GM23338 (cell line): ENCODE measurements around the gene DNAH10.

ENCODE experiments used
- EZH2 ChIP-seq: fragments of 200-600 bp; sonication (generic); IDR thresholded peaks from one replicate; pipeline ENCODE4 v1.8.0; 2017; ENCODE audit warnings: antibody characterized with exemption, mild to moderate bottlenecking, low read depth; ENCODE audit not compliant: unreplicated experiment
- EZH2phosphoT487 ChIP-seq: fragments of 200-600 bp; sonication (generic); IDR thresholded peaks from one replicate; pipeline ENCODE4 v1.8.1; 2018; ENCODE audit warnings: antibody characterized with exemption; ENCODE audit not compliant: unreplicated experiment
- POLR2AphosphoS5 ChIP-seq: IDR thresholded peaks from 2 replicates; pipeline ENCODE4 v1.6.1; 2016; ENCODE audit warnings: antibody characterized with exemption, low read depth
- REST ChIP-seq: IDR thresholded peaks from one replicate; pipeline ENCODE4 v1.6.1; 2018; ENCODE audit warnings: antibody characterized with exemption; ENCODE audit not compliant: unreplicated experiment
- TF ChIP-seq, protein P1 (sequence below), 2 experiments: fragments of 200-600 bp in 1 of 2; sonication (generic) in 1 of 2; conservative IDR thresholded peaks; 2 replicates each; pipeline versions ENCODE4 v1.5.1 to v1.6.1; 2016 to 2017; ENCODE audit warnings: antibody characterized with exemption in 2 of 2, low read depth in 2 of 2, mild to moderate bottlenecking in 2 of 2, moderate library complexity in 1 of 2

GRCh38 chr12:123843912-123844748, 82.0 kb downstream of the DNAH10 start:
- TF ChIP-seq EZH2 (no peak), EZH2phosphoT487 (no peak), POLR2AphosphoS5 (no peak), REST (no peak)
- TF ChIP-seq, protein P1, sequence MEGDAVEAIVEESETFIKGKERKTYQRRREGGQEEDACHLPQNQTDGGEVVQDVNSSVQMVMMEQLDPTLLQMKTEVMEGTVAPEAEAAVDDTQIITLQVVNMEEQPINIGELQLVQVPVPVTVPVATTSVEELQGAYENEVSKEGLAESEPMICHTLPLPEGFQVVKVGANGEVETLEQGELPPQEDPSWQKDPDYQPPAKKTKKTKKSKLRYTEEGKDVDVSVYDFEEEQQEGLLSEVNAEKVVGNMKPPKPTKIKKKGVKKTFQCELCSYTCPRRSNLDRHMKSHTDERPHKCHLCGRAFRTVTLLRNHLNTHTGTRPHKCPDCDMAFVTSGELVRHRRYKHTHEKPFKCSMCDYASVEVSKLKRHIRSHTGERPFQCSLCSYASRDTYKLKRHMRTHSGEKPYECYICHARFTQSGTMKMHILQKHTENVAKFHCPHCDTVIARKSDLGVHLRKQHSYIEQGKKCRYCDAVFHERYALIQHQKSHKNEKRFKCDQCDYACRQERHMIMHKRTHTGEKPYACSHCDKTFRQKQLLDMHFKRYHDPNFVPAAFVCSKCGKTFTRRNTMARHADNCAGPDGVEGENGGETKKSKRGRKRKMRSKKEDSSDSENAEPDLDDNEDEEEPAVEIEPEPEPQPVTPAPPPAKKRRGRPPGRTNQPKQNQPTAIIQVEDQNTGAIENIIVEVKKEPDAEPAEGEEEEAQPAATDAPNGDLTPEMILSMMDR (conservative IDR thresholded peaks at IDR 0.05; ENCODE audit: low read depth in 2 of 2), result no peak
